ENCODE data around the gene VPS16.

DNA sequence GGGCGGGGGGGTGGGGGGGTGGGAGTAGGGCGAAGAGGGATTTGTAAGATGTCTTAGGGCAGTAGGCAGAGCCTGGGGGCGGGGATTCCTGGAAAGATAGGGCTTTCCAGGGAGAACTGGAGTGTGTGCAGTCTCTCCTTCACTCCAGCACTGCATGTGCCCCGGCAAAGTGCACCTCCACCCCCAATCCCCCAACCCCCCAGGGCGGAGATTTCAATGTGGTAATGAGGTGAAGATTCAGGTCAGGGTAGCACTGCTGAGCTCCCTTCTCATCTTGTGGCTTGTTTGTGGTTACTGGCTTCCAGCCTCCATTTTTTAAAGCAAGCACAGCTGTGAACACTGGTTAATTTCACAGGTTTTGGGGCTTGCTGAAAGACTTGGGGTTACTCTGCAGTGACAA lies 18.5 kb upstream of the VPS16 start:
- TF ChIP-seq, protein P1, sequence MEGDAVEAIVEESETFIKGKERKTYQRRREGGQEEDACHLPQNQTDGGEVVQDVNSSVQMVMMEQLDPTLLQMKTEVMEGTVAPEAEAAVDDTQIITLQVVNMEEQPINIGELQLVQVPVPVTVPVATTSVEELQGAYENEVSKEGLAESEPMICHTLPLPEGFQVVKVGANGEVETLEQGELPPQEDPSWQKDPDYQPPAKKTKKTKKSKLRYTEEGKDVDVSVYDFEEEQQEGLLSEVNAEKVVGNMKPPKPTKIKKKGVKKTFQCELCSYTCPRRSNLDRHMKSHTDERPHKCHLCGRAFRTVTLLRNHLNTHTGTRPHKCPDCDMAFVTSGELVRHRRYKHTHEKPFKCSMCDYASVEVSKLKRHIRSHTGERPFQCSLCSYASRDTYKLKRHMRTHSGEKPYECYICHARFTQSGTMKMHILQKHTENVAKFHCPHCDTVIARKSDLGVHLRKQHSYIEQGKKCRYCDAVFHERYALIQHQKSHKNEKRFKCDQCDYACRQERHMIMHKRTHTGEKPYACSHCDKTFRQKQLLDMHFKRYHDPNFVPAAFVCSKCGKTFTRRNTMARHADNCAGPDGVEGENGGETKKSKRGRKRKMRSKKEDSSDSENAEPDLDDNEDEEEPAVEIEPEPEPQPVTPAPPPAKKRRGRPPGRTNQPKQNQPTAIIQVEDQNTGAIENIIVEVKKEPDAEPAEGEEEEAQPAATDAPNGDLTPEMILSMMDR (IDR thresholded peaks at IDR 0.05 in 8 of 11, conservative IDR thresholded peaks at IDR 0.05 in 3 of 11) = no peak
- TF ChIP-seq POLR2AphosphoS5 (IDR thresholded peaks at IDR 0.05) (no peak), POLR2A (IDR thresholded peaks at IDR 0.05) (no peak)

Measured in spleen (tissue), 7 donors.